Activated CD8-positive, alpha-beta T cell treated with anti-CD3 and anti-CD28 coated beads, Interleukin-2, amount 10 ng/mL, durations not matched to agents 7 days and 5 days (primary cell): ENCODE data around the gene VIM. TPM values are rescaled to one million over a fixed set of nuclear protein-coding genes. Genes with fewer than 3 reads are reported as not detected.

ENCODE experiments used
- ATAC-seq: fragments of 150-1000 bp; cut with Tn5 transposase; one replicate; pipeline ENCODE4 v1.10.0; 2021; ENCODE audit warnings: moderate library complexity
- CTCF ChIA-PET: fragments of 350-600 bp; sonication (Branson Sonifier 250); formaldehyde crosslinking; loops from one replicate; lab custom pipeline; 2021; ENCODE audit warnings: antibody characterized with exemption; lab: Charles Lee
- POLR2A ChIA-PET: fragments of 350-600 bp; sonication (Branson Sonifier 250); formaldehyde crosslinking; loops from one replicate; lab custom pipeline; 2021; ENCODE audit warnings: antibody characterized with exemption; lab: Charles Lee
- DNase-seq: peaks from one replicate; pipeline ENCODE4 v3.0.0-alpha.2; 2020
- H3K27ac Mint-ChIP-seq: one replicate; pipeline ENCODE4 v1.8.0; 2021; ENCODE audit warnings: mild to moderate bottlenecking, mixed read lengths
- H3K27me3 Mint-ChIP-seq: one replicate; pipeline ENCODE4 v1.8.0; 2021; ENCODE audit warnings: low read depth, mixed read lengths
- H3K36me3 Mint-ChIP-seq: one replicate; pipeline ENCODE4 v1.8.0; 2021; ENCODE audit warnings: low read depth, mixed read lengths
- H3K4me1 Mint-ChIP-seq: one replicate; pipeline ENCODE4 v1.8.0; 2021; ENCODE audit warnings: low read depth, mixed read lengths
- H3K4me3 Mint-ChIP-seq: one replicate; pipeline ENCODE4 v1.8.0; 2021; ENCODE audit warnings: mild to moderate bottlenecking, mixed read lengths
- H3K9me3 Mint-ChIP-seq: one replicate; pipeline ENCODE4 v1.8.0; 2022; ENCODE audit warnings: mixed read lengths; ENCODE audit not compliant: insufficient read depth
- total RNA-seq, 2 experiments: library from RNA; stranded (reverse); gene quantifications; one replicate each; pipeline ENCODE4 v1.2.3, GENCODE V29; 2021

VIM gene
- total RNA-seq, 2 experiments from 2014 or later = 2,550 to 2,568 TPM

DNA sequence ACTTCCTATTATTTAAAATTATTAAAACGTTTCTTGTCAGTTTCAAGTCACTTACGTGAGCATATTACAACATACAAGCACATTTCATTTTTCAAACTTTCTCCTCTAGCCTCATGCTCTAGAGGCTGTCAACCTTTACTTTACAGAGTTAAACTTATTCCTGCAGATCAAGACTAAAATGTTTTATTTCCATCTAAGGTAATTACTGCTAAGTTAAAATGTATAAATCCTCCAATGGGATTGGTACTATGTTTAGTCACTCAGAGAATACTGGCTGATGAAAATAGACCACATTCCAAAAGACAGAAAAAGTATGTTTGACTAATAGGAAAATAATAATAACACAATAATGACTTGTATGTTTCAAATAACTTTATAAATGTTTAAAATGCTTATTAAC lies 18.2 kb upstream of the VIM start:
- Mint-ChIP-seq H3K4me3 (no peak overlapping the region), H3K27me3 (no peaks in the 10 kb centered on the region), H3K27ac (no peak overlapping the region), H3K9me3 (no peaks in the 10 kb centered on the region), H3K4me1 (peaks cover 53% of the 10 kb centered on the region), H3K36me3 (peaks cover 23% of the 10 kb centered on the region)
- POLR2A ChIA-PET = interaction anchor here (1.6 kb wide), 1 partner anchor 20 kb away, joined by 6 read pairs; no protein-coding TSS in a partner anchor
- CTCF ChIA-PET = no interaction called here
- ATAC-seq = no peak
- no peak for DNase-seq

DNA sequence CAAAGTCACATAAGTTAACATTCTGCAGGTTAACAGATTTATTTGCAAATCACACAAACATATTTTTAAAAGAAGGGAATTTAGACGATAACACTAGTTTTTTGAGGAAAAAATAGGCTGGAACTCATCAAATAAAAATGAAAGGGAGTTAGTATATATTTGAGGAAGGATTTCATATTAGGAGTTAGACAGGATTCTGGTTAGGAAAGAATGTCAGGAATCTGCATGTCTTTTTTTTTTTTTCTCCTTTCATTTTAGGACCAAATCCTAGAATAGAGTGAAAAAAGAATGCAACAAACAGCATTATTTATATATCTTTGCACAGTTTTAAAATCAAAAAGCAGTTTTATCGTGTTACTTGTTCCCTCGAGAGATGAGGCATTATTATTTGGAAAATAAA lies 17.7 kb upstream of the VIM start:
- H3K36me3 Mint-ChIP-seq = peaks cover 27% of the 10 kb centered on the region
- no peaks in the 10 kb centered on the region for H3K9me3 Mint-ChIP-seq
- DNase-seq = no peak
- POLR2A ChIA-PET = interaction anchor here (4.5 kb wide), 1 partner anchor 19 kb away, joined by 46 read pairs; the partner anchor contains the start of gene VIM
- CTCF ChIA-PET = interaction anchor here (1.0 to 1.4 kb wide), 3 partner anchors 9 to 18 kb away, joined by 3 to 6 read pairs (median 4); partner anchors contain the start of gene TRDMT1
- no peak for ATAC-seq
- no peak overlapping the region for H3K27ac Mint-ChIP-seq
- H3K27me3 Mint-ChIP-seq = no peaks in the 10 kb centered on the region
- no peak overlapping the region for H3K4me3 Mint-ChIP-seq
- H3K4me1 Mint-ChIP-seq = peaks cover 55% of the 10 kb centered on the region

- Mint-ChIP-seq H3K27me3 (no peaks in the 10 kb centered on the region), H3K27ac (peak overlapping the region; percentile 18), H3K9me3 (no peaks in the 10 kb centered on the region), H3K4me3 (no peak overlapping the region), H3K4me1 (peaks cover 55% of the 10 kb centered on the region), H3K36me3 (peaks cover 31% of the 10 kb centered on the region)
- ChIA-PET POLR2A (interaction anchor here (1.0 to 4.5 kb wide), 4 partner anchors 8 to 19 kb away, joined by 3 to 46 read pairs (median 4); partner anchors contain the start of genes TRDMT1 and VIM), CTCF (interaction anchor here (2.1 kb wide), 1 partner anchor 11 kb away, joined by 5 read pairs; the partner anchor contains the start of gene TRDMT1)
- no peak for DNase-seq
- ATAC-seq = no peak
Measured at GRCh38 chr10:17212802-17213221, 15.2 kb upstream of the VIM start.

DNA sequence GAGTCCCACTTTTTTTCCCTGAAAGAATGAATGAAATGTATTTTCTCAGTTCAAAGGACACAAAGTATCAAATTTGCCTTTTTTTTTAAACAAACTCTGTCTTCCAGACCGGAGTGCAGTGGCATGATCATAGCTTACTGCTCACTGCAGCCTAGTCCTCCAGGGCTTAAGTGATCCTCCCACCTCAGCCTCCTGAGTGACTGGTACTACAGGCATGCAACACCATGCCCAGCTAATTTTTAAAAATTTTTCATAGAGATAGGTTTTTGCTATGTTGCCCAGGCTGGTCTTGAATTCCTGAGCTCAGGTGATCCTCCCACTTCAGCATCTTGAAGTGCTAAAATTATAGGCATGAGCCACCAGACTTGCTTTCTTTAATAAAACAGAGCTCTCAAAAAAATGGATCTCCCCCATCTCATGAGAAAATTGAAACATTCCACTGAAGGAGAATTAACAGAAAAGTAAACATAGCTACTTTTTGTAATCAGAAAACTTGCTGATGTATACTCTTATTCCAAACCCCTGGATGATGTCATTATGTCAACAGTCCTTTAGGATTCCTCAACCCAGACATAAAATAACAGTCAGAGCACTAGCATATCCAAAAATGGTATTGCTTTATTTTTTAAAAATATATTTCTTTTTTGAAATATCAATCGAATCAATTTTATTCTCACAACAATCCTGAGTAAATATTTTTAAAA lies 14.2 kb upstream of the VIM start:
- peaks cover 51% of the 10 kb centered on the region for H3K4me1 Mint-ChIP-seq
- no peak for DNase-seq
- ChIA-PET CTCF (interaction anchor here (2.1 kb wide), 1 partner anchor 12 kb away, joined by 5 read pairs; the partner anchor contains the start of gene TRDMT1), POLR2A (interaction anchor here (1.2 to 4.5 kb wide), 3 partner anchors 13 to 19 kb away, joined by 3 to 46 read pairs (median 4); partner anchors contain the start of genes TRDMT1 and VIM)
- H3K9me3 Mint-ChIP-seq = no peaks in the 10 kb centered on the region
- H3K36me3 Mint-ChIP-seq = peaks cover 37% of the 10 kb centered on the region
- no peak overlapping the region for H3K27ac Mint-ChIP-seq
- H3K4me3 Mint-ChIP-seq = no peak overlapping the region
- no peaks in the 10 kb centered on the region for H3K27me3 Mint-ChIP-seq
- no peak for ATAC-seq

GRCh38 chr10:17214526-17214925 lies 13.5 kb upstream of the VIM start:
- no peak for DNase-seq
- no peak for ATAC-seq
- Mint-ChIP-seq H3K9me3 (no peaks in the 10 kb centered on the region), H3K27me3 (no peaks in the 10 kb centered on the region), H3K4me3 (no peak overlapping the region), H3K27ac (peak overlapping the region; percentile 37), H3K4me1 (peaks cover 47% of the 10 kb centered on the region), H3K36me3 (peaks cover 37% of the 10 kb centered on the region)
- ChIA-PET CTCF (interaction anchor here (2.1 kb wide), 1 partner anchor 13 kb away, joined by 5 read pairs; the partner anchor contains the start of gene TRDMT1), POLR2A (interaction anchor here (1.1 to 4.5 kb wide), 4 partner anchors 8 to 15 kb away, joined by 4 to 74 read pairs (median 30); partner anchors contain the start of genes TRDMT1 and VIM)

- peak overlapping the region; percentile 37 for H3K4me3 Mint-ChIP-seq
- H3K27ac Mint-ChIP-seq = peak overlapping the region; percentile 54
- H3K9me3 Mint-ChIP-seq = no peaks in the 10 kb centered on the region
- DNase-seq (no peak), ATAC-seq (no peak)
- peaks cover 47% of the 10 kb centered on the region for H3K4me1 Mint-ChIP-seq
- H3K27me3 Mint-ChIP-seq = no peaks in the 10 kb centered on the region
- peaks cover 37% of the 10 kb centered on the region for H3K36me3 Mint-ChIP-seq
- ChIA-PET CTCF (interaction anchor here (1.7 to 2.7 kb wide), 4 partner anchors 9 to 18 kb away, joined by 5 to 35 read pairs (median 12); partner anchors contain the start of genes TRDMT1 and VIM), POLR2A (interaction anchor here (0.6 to 2.9 kb wide), 4 partner anchors 9 to 498 kb away, joined by 4 to 74 read pairs (median 9); partner anchors contain the start of genes TRDMT1 and VIM)
Measured at GRCh38 chr10:17214971-17215781, 12.9 kb upstream of the VIM start.

DNA sequence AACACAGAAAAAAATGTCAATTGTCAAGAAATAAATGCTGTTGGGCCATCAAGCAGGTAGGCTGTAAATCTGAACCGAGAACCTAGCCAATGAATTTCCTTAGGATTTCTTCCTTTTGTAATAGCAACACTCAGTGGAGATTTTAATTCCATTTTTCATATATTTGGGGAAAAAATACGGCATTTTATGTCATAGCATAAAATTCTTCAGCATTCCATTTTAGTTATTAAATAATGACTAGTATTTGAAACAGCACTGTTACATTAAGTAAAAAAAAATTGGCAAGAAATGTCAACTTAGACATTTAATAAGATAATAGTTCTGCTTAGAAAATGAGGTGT lies 12.3 kb upstream of the VIM start:
- H3K4me1 Mint-ChIP-seq = peaks cover 48% of the 10 kb centered on the region
- ChIA-PET POLR2A (interaction anchor here (1.1 to 2.9 kb wide), 3 partner anchors 10 to 15 kb away, joined by 4 to 74 read pairs (median 14); partner anchors contain the start of genes TRDMT1 and VIM), CTCF (interaction anchor here (1.7 to 2.7 kb wide), 4 partner anchors 9 to 17 kb away, joined by 5 to 35 read pairs (median 12); partner anchors contain the start of genes TRDMT1 and VIM)

DNA sequence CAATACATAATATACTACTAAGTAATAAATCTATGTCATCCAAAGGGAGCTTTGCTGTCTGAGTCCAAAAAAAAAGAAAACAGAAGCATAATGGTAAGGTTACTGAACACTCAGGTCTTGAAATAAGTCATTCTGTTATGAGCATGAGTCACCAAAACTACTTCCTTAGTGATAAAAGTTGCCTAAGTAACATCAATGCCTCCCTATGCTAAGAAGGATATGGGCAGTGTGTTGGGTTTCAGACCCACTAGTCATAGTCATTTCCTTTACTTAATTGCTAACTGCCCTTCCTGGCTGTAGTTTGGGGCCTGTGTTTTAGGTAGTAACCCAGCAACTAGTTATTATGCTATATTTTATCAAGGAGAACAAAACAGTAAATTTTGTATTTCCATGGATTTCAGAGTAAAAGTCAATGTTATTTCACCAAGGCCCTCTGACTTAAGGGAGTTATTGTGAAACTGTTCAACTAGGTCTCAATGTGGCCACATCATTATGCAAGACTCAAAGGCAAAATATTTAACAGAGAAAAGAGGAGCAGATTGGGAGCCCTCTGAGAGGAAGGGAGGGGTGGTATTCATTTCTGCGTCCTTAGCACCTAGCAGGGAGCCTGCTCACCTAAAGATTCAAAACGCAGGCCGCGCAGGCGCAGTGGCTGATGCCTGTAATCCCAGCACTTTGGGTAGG lies 11.7 kb upstream of the VIM start:
- peak overlapping the region; percentile 86 for H3K27ac Mint-ChIP-seq
- POLR2A ChIA-PET = interaction anchor here (1.2 to 2.9 kb wide), 3 partner anchors 13 to 193 kb away, joined by 6 to 74 read pairs (median 14); partner anchors contain the start of genes TRDMT1 and VIM
- H3K27me3 Mint-ChIP-seq = no peaks in the 10 kb centered on the region
- H3K4me3 Mint-ChIP-seq = peak overlapping the region; percentile 44
- peaks cover 52% of the 10 kb centered on the region for H3K4me1 Mint-ChIP-seq
- DNase-seq = peak; percentile 67
- CTCF ChIA-PET = interaction anchor here (1.7 to 2.7 kb wide), 4 partner anchors 10 to 17 kb away, joined by 5 to 35 read pairs (median 12); partner anchors contain the start of genes TRDMT1 and VIM
- H3K36me3 Mint-ChIP-seq = peaks cover 37% of the 10 kb centered on the region
- ATAC-seq = peak; percentile 97
- H3K9me3 Mint-ChIP-seq = no peaks in the 10 kb centered on the region

More for the DNA sequence above, 12.3 kb upstream of the VIM start:
- DNase-seq (no peak), ATAC-seq (no peak)
- H3K27ac Mint-ChIP-seq = peak overlapping the region; percentile 86
- no peaks in the 10 kb centered on the region for H3K9me3 Mint-ChIP-seq
- peaks cover 37% of the 10 kb centered on the region for H3K36me3 Mint-ChIP-seq
- H3K4me3 Mint-ChIP-seq = peak overlapping the region; percentile 37
- H3K27me3 Mint-ChIP-seq = no peaks in the 10 kb centered on the region

DNA sequence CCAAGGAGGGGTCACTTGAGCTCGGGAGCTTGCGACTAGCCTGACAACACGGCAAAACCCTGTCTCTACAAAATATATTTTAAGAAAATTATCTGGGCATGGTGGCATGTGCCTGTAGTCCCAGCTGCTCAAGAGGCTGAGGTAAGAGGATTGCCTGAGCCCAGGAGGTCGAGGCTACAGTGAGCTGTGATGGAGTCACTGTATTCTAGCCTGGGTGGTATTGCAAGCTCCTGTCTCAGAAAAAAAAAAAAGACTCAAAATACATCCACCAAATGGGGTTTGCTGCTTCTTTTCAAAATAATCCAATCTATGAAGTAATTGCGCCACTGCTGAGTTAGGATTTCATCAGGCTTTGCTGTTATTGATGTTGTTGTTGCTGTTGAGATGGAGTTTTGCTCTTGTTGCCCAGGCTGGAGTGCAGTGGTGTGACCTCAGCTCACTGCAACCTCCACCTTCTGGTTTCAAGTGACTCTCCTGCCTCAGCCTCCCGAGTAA lies 11.1 kb upstream of the VIM start:
- DNase-seq (no peak), ATAC-seq (no peak)
- peak overlapping the region; percentile 86 for H3K27ac Mint-ChIP-seq
- H3K9me3 Mint-ChIP-seq = no peaks in the 10 kb centered on the region
- H3K36me3 Mint-ChIP-seq = peaks cover 32% of the 10 kb centered on the region
- H3K27me3 Mint-ChIP-seq = no peaks in the 10 kb centered on the region
- H3K4me3 Mint-ChIP-seq = no peak overlapping the region
- peaks cover 52% of the 10 kb centered on the region for H3K4me1 Mint-ChIP-seq
- ChIA-PET POLR2A (interaction anchor here (1.2 to 2.9 kb wide), 3 partner anchors 12 to 194 kb away, joined by 6 to 74 read pairs (median 14); partner anchors contain the start of genes TRDMT1 and VIM), CTCF (interaction anchor here (1.7 to 2.7 kb wide), 4 partner anchors 11 to 16 kb away, joined by 5 to 35 read pairs (median 12); partner anchors contain the start of genes TRDMT1 and VIM)

DNA sequence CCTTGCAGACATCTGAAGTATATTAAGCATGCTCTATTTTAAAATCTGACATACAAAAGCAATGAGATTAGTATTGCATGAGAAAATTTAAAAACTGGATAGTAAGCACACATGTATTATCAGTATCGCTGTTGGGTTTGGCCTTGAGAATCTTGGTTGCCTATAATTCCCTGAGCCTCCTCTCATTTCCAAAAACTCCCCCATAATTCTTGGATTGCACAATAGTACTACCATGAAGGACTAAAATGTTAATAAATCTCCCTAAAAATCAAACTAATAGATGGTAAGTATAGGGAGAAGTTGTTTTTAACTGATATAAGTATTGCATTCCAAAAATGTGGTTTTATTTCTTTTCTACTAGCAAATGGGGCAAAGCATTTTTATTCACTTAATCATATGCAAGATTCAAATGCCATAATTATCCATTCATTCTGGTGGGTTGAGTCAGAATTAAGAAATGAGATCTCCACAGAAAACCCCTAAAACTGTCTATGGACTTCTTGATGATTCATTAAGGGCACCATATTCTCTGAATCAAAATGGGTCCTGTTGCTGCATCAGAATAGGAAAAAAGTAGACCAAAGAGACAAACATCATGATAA lies 10.3 kb upstream of the VIM start:
- no peak for DNase-seq
- Mint-ChIP-seq H3K9me3 (no peaks in the 10 kb centered on the region), H3K4me1 (peaks cover 50% of the 10 kb centered on the region), H3K27ac (peak overlapping the region; percentile 86), H3K36me3 (peaks cover 28% of the 10 kb centered on the region), H3K27me3 (no peaks in the 10 kb centered on the region), H3K4me3 (no peak overlapping the region)
- ATAC-seq = no peak
- ChIA-PET CTCF (interaction anchor here (1.5 kb wide), 1 partner anchor 17 kb away, joined by 3 read pairs; no protein-coding TSS in a partner anchor), POLR2A (interaction anchor here (2.9 to 4.1 kb wide), 2 partner anchors 11 to 12 kb away, joined by 42 to 74 read pairs; partner anchors contain the start of gene VIM)
